ENCODE results near the gene VAMP8. TPM values are rescaled to one million over a fixed set of nuclear protein-coding genes. Genes with fewer than 3 reads are reported as not detected.
"Not testable (repeated sequence)": the region's sequence is repeated elsewhere in the genome, so short reads cannot be mapped to it uniquely, and the experiment has no call there.

Gene VAMP8
- total RNA-seq, 1 experiment from 2014 or later, result not detected

DNA sequence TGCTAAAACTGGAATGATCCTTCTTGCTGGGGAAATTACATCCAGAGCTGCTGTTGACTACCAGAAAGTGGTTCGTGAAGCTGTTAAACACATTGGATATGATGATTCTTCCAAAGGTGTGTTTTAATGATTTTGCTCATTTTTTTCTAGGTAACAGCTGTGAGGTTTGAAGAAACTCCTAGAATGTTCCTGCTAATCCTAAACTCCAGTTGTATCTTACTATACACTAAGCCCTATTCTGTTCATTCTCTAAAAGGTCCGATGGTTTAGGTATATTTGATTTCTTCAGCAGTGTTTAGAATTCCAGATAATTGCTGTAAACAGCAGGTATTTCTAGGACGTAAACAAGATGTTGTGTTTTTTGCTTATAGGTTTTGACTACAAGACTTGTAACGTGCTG lies 36.1 kb upstream of the VAMP8 start:
- Histone ChIP-seq H3K36me3 (peaks cover 78% of the 10 kb centered on the region), H3K27ac (no peak overlapping the region), H3K4me1 (replicated peaks) (peaks cover 32% of the 10 kb centered on the region)

DNA sequence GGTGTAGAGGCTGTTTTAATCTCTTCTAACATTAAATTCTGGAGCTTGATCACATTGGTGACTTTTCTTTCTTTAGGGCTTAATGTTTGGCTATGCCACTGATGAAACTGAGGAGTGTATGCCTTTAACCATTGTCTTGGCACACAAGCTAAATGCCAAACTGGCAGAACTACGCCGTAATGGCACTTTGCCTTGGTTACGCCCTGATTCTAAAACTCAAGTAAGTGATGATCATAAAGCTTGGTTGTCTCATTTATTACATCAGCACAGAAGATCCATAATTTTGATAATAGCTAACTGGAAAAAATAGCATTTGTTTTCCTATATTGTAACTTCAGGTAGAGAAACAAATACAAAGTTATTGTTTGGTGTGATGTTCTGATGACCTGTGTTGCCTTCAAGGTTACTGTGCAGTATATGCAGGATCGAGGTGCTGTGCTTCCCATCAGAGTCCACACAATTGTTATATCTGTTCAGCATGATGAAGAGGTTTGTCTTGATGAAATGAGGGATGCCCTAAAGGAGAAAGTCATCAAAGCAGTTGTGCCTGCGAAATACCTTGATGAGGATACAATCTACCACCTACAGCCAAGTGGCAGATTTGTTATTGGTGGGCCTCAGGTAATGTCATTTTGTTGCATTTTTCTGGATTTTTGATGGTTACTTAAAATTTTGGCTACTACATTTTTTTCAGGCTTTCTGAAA lies 35.5 kb upstream of the VAMP8 start:
- H3K9me3 ChIP-seq (replicated peaks), result no peaks in the 10 kb centered on the region
- peaks cover 26% of the 10 kb centered on the region for H3K4me1 ChIP-seq (replicated peaks)
- peak overlapping the region; percentile 94; the same call in 1 of the 2 replicates for H3K4me3 ChIP-seq
- DNase-seq (ENCODE audit: low read depth in 1 of 2, low spot score in 2 of 2), result no peak
- H3K27ac ChIP-seq, result no peak overlapping the region
- H3K27me3 ChIP-seq (replicated peaks), result no peaks in the 10 kb centered on the region; the same call in 1 of the 2 replicates
- peaks cover 84% of the 10 kb centered on the region for H3K36me3 ChIP-seq

More for the DNA sequence above, 36.1 kb upstream of the VAMP8 start:
- Histone ChIP-seq H3K9me3 (replicated peaks) (no peaks in the 10 kb centered on the region), H3K4me3 (peak overlapping the region; percentile 94), H3K27me3 (replicated peaks) (no peaks in the 10 kb centered on the region)
- DNase-seq (ENCODE audit: low read depth in 1 of 2, low spot score in 2 of 2), result no peak

DNA sequence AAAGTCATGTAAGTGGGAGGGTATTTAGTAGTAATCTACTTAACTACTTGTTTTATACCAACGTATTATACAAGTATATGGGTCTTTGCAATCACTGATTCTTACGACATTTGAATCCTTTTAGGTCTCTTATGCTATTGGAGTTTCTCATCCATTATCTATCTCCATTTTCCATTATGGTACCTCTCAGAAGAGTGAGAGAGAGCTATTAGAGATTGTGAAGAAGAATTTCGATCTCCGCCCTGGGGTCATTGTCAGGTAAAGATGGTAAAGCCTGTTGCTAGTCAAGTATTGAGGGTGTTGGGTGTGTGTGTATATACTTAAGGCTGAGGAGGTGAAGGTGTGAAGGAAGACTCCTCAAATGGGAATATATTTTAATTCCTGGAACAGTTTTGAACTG lies 34.6 kb upstream of the VAMP8 start:
- Histone ChIP-seq H3K27me3 (replicated peaks) (peaks cover 4% of the 10 kb centered on the region; the same call in 1 of the 2 replicates), H3K4me1 (replicated peaks) (peaks cover 17% of the 10 kb centered on the region), H3K36me3 (peaks cover 93% of the 10 kb centered on the region), H3K27ac (no peak overlapping the region), H3K9me3 (replicated peaks) (peaks cover 3% of the 10 kb centered on the region; the same call in 1 of the 2 replicates), H3K4me3 (no peak overlapping the region)
- DNase-seq (ENCODE audit: low read depth in 1 of 2, low spot score in 2 of 2), result no peak

DNA sequence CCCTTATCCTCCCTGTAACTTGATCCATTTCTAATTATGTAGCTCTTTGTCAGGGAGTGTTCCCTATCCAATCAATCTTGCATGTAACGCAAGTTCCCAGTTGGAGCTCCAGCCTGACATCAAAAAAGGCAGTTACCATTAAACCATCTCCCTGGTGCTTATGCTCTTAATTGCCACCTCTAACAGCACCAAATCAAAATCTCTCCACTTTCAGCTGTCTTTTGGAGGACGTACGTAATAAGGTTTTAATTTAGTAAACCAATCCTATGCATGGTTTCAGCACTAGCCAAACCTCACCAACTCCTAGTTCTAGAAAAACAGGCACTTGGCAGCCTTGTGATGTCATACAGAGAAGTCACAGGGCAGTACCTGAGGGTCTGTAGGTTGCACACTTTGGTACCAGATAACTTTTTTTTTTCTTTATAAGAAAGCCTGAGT lies 33.1 kb upstream of the VAMP8 start:
- H3K4me1 ChIP-seq (replicated peaks), result peaks cover 12% of the 10 kb centered on the region
- H3K36me3 ChIP-seq, result peaks cover 100% of the 10 kb centered on the region
- not testable (repeated sequence) for H3K27ac ChIP-seq; H3K9me3 ChIP-seq (replicated peaks); DNase-seq (ENCODE audit: low read depth in 1 of 2, low spot score in 2 of 2); H3K27me3 ChIP-seq (replicated peaks); H3K4me3 ChIP-seq

DNA sequence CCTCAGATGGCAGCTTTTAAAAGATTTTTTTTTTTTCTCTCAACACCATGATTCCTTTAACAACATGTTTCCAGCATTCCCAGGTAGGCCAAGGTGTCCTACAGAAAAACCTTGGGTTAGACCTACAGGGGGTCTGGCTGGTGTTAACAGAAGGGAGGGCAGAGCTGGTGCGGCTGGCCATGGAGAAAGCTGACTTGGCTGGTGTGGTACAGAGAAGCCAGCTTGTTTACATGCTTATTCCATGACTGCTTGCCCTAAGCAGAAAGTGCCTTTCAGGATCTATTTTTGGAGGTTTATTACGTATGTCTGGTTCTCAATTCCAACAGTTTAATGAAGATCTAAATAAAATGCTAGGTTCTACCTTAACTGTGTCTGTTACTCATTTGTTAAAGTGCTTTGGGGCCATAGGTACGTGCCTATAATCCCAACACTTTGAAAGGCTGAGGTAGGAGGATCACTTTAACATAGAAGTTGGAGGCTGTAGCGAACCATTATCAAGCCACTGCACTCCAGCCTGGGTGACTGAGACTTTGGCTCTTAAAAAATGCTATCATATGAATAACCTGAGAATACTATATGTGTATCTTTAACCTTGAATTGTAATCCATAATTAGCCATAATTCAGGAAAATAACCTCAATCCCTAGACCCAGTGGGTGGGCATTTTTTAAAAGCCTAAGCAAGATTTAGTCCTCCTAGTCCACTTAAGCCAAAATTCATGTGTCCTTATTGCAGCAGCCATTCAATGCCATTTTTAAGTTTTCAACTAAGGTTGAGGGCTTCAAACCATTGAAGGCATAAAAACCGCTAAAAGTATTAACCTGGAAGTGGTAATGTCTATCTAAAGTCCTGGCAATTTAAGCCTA lies 32.2 kb upstream of the VAMP8 start:
- not testable (repeated sequence) for H3K9me3 ChIP-seq (replicated peaks); H3K27ac ChIP-seq; H3K4me3 ChIP-seq; H3K27me3 ChIP-seq (replicated peaks); DNase-seq (ENCODE audit: low read depth in 1 of 2, low spot score in 2 of 2)
- Histone ChIP-seq H3K36me3 (peaks cover 97% of the 10 kb centered on the region), H3K4me1 (replicated peaks) (peaks cover 18% of the 10 kb centered on the region)

DNA sequence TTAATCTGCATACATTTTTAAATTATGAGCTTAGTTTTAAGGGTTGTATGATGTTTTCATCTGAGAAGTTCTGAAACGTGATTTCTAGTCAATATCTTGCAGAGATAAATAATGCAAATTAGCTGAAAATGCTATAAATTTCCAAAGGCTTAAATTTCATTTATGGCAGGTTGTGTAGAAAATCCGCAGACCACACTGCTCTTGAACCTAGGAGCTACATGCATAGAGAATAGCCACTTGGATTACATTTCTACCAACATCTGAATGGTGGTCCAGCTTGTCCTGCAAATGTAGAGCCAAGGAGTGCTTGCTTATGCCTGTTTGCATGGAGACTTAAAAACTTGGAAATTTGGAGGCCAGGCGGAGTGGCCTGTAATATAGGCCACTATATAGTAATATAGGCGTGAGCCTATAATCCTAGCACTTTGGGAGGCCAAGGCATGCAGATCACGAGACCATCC lies 31.6 kb upstream of the VAMP8 start:
- Histone ChIP-seq H3K4me1 (replicated peaks) (peaks cover 20% of the 10 kb centered on the region), H3K36me3 (peaks cover 97% of the 10 kb centered on the region), H3K9me3 (replicated peaks) (peaks cover 3% of the 10 kb centered on the region; the same call in 1 of the 2 replicates), H3K27me3 (replicated peaks) (peaks cover 4% of the 10 kb centered on the region; the same call in 1 of the 2 replicates), H3K4me3 (no peak overlapping the region), H3K27ac (no peak overlapping the region)
- no peak for DNase-seq (ENCODE audit: low read depth in 1 of 2, low spot score in 2 of 2)

DNA sequence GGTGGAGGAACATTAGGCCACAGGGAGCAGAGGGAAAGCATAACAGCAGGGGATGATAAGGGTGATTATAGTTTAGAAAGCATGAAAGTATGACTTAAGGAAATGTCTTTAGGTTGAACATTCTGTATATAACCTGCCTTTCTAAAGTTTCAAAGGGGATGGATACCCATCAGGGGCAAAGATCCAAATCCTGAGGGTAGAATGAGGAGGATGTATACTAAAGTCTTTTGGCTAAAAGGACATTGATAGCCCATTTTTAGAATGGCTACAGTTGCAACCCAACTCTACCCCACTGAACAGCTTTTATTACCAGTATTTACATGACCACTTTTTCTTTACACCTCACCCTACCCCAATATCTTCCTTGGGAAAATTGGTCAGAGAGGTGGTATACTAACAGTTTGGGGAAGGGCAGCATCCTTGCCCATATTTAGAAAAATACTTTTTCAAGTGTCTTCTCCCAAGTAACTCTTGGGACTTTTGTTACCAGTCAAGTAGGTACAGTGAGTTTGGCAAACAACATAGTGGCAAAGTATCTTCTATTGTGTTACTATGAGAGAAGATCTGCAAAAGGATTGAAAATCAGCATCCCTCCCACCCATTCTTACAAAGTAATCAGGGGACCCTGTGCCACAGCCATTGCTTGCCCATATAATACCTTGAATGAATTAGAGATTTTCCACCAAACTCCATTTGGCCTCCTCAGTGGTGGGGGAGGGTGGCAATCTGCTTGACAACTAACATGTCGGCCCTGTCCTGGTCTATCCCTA lies 30.1 kb upstream of the VAMP8 start:
- H3K27ac ChIP-seq, result peak overlapping the region; percentile 14; the same call in 1 of the 2 replicates
- H3K4me3 ChIP-seq, result no peak overlapping the region
- H3K27me3 ChIP-seq (replicated peaks), result peaks cover 4% of the 10 kb centered on the region; the same call in 1 of the 2 replicates
- peaks cover 10% of the 10 kb centered on the region for H3K4me1 ChIP-seq (replicated peaks)
- H3K36me3 ChIP-seq, result peaks cover 97% of the 10 kb centered on the region
- peaks cover 3% of the 10 kb centered on the region; the same call in 1 of the 2 replicates for H3K9me3 ChIP-seq (replicated peaks)
- peak in 1 of 2 experiments; percentile 20 for DNase-seq (ENCODE audit: low read depth in 1 of 2, low spot score in 2 of 2)

DNA sequence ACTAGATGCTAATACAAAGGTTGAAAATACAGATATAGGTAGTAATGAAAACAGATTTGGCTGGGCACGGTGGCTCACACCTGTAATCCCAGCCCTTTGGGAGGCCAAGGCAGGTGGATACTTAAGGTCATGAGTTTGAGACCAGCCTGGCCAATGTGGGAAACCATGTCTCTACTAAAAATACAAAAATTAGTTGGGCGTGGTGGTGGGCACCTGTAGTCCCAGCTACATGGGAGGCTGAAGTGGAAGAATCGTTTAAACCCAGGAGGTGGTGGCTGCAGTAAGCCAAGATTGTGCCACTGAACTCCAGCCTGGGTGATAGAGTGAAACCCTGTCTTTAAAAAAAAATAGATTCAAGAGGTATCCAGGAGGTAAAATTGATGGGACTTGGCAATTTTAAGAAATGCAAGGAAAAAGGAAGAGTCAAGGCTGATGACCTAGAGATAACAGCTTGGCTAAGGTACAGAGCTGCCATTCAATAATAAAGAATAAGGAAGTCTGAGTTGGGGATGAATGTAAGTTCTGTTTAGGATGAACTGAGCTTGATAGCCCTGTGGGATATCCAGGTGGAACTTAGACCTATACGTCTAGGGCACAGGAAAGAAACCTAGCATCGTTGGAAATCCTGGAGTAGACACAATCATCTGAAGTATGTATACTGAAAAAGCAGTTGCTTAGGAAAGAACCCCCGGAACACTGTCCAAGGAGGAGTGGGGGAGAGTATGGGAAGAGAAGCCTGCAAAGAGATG lies 29.4 kb upstream of the VAMP8 start:
- Histone ChIP-seq H3K27me3 (replicated peaks) (peaks cover 4% of the 10 kb centered on the region; the same call in 1 of the 2 replicates), H3K4me1 (replicated peaks) (peaks cover 10% of the 10 kb centered on the region), H3K4me3 (no peak overlapping the region), H3K27ac (no peak overlapping the region), H3K9me3 (replicated peaks) (peaks cover 3% of the 10 kb centered on the region; the same call in 1 of the 2 replicates), H3K36me3 (peaks cover 97% of the 10 kb centered on the region)
- DNase-seq (ENCODE audit: low read depth in 1 of 2, low spot score in 2 of 2), result peak in 1 of 2 experiments; percentile 11

DNA sequence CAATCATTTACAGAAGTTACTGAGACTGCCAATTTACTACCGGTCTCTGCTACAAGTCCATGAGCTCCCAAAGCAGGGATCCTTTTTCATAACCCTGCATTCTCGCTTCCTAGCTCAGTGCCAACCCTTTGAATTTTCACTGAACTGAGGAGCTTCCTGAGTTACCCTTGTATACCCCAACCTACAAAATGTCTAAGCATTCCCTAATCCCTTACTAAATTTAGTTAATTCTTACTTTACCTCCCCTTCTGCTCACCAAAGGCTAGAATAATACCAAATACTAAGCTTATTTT lies 28.8 kb upstream of the VAMP8 start:
- H3K4me3 ChIP-seq, result no peak overlapping the region
- H3K4me1 ChIP-seq (replicated peaks), result peaks cover 10% of the 10 kb centered on the region
- H3K27me3 ChIP-seq (replicated peaks), result peaks cover 4% of the 10 kb centered on the region; the same call in 1 of the 2 replicates
- DNase-seq (ENCODE audit: low read depth in 1 of 2, low spot score in 2 of 2), result no peak
- peaks cover 94% of the 10 kb centered on the region for H3K36me3 ChIP-seq
- H3K27ac ChIP-seq, result no peak overlapping the region
- H3K9me3 ChIP-seq (replicated peaks), result peaks cover 3% of the 10 kb centered on the region; the same call in 1 of the 2 replicates

DNA sequence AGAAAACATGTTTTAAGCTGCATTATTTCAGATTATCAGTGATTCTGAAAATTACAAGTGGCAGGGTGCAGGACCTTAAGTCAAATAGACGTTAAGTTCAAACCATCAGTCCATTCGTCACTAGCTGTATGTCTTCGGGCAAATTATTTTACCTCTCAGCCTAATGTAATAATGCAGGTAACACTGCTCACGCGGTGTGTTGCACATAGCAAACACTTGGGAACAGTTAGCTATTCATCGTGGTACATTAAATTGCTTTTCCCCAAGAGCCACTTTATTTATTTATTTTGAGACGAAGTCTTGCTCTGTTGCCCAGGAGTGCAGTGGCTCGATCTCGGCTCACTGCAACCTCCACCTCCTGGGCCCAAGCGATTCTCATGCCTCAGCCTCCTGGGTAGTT lies 28.3 kb upstream of the VAMP8 start:
- peaks cover 4% of the 10 kb centered on the region; the same call in 1 of the 2 replicates for H3K27me3 ChIP-seq (replicated peaks)
- DNase-seq (ENCODE audit: low read depth in 1 of 2, low spot score in 2 of 2), result no peak
- H3K9me3 ChIP-seq (replicated peaks), result peaks cover 3% of the 10 kb centered on the region; the same call in 1 of the 2 replicates
- H3K4me3 ChIP-seq, result no peak overlapping the region
- no peak overlapping the region for H3K27ac ChIP-seq
- H3K36me3 ChIP-seq, result peaks cover 93% of the 10 kb centered on the region
- peaks cover 10% of the 10 kb centered on the region for H3K4me1 ChIP-seq (replicated peaks)

DNA sequence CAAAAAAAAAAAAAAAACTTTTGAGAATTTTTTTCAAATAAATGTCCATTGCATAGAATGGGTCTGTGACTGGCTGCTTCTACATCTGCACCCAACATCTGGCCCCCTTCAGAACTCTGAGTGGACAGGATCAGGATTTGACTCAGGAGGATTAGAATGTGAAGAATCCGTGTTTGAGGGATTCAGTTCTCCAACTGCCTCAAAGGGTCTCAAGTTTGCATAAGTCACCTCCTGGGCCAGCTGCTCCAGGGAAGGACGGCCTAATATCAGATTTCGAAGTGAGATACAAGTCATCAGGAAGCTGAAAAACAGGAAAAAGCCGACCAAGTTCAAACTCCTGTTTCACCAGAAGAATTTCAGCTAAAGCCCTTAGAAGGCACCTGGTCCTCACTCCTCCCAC lies 27.6 kb upstream of the VAMP8 start:
- Histone ChIP-seq H3K36me3 (peaks cover 93% of the 10 kb centered on the region), H3K4me1 (replicated peaks) (peaks cover 10% of the 10 kb centered on the region), H3K9me3 (replicated peaks) (peaks cover 3% of the 10 kb centered on the region; the same call in 1 of the 2 replicates), H3K4me3 (no peak overlapping the region), H3K27ac (peak overlapping the region; percentile 8; the same call in 1 of the 2 replicates), H3K27me3 (replicated peaks) (peaks cover 4% of the 10 kb centered on the region; the same call in 1 of the 2 replicates)
- DNase-seq (ENCODE audit: low read depth in 1 of 2, low spot score in 2 of 2), result peak; percentile 12 to 49

DNA sequence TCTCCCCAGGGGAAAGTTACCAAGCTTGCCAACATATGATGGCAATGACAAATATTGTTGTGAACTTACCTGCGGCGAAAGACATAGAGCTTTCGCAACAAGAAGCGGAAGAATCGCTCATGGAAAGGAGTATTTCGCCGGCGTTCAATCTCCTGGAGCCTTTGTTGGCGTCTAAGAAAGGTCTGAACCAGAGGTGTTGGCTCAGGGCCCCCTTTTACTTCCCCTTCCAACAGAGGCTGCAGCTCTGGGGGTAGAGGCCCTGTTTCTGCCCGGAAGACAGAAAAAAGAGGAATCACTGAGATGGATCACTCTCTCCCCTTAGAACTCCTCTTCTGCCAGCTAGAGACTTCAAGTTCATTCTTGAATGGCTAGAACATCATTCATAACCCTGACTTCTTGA lies 26.9 kb upstream of the VAMP8 start:
- Histone ChIP-seq H3K27me3 (replicated peaks) (peaks cover 4% of the 10 kb centered on the region; the same call in 1 of the 2 replicates), H3K9me3 (replicated peaks) (peaks cover 3% of the 10 kb centered on the region; the same call in 1 of the 2 replicates), H3K27ac (peak overlapping the region; percentile 8; the same call in 1 of the 2 replicates), H3K36me3 (peaks cover 93% of the 10 kb centered on the region), H3K4me3 (no peak overlapping the region), H3K4me1 (replicated peaks) (peaks cover 10% of the 10 kb centered on the region)
- no peak for DNase-seq (ENCODE audit: low read depth in 1 of 2, low spot score in 2 of 2)

All from SJSA1 (cell line).